SKM-1 (cell line): ENCODE measurements around the gene SAFB.

Experiments used
- DNase-seq: peaks from one replicate; lab custom pipeline; 2025; ENCODE audit not compliant: unreplicated experiment; lab: John Stamatoyannopoulos, UW

The SAFB gene

DNA sequence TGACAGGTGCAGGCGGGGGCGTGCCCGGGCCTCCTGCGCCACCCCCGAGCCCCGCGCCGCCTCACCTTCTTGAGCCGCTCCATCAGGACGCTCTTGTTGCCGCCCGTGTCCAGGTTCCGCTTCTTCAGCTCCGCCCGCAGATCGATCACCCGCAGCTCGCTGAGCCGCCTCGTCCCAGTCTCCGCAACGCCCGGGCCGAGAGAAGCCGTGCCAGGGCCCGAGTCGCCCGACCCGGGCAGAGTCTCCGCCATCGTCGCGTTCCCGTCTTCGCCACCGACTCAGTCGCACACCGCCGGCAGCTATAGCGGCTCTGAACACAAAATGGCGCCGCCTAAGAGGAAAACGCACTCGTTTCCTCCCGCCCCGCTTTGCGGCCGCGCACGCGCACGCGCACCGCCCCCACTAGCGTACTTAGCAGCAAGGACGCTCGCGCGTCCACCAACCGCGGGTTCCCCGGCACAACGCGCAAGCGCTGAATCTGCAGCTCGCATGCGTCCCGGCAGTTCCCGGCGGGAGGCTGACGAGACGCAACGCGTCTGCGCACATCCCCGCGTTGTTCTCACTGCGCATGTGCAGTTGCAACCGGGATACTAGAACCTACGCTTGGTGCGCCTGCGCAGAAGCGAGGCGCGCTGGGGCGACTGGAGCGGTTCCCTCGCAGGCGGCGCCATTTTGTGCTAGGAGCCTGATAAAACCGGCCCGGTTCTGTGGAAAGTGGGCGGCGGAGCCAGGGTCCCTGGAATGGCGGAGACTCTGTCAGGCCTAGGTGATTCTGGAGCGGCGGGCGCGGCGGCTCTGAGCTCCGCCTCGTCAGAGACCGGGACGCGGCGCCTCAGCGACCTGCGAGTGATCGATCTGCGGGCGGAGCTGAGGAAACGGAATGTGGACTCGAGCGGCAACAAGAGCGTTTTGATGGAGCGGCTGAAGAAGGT is at the start of gene SAFB, which contains the start of gene SAFB2:
SAFB (plus strand) TSS at position 619 of the 932 bp plus-strand sequence; CDS start at position 742, 123 bp downstream.
SAFB2 (minus strand) TSS at position 312 of the 932 bp plus-strand sequence; CDS start at position 251, 61 bp downstream.
- DNase-seq: peak; percentile 96

- DNase-seq: no peak
Observed at GRCh38 chr19:5575590-5575989, 47.3 kb upstream of the SAFB start.

- peak; percentile 51 for DNase-seq
Observed at GRCh38 chr19:5578097-5578846, 44.6 kb upstream of the SAFB start.

- DNase-seq: no peak
Observed at GRCh38 chr19:5579286-5579685, 43.6 kb upstream of the SAFB start.

DNA sequence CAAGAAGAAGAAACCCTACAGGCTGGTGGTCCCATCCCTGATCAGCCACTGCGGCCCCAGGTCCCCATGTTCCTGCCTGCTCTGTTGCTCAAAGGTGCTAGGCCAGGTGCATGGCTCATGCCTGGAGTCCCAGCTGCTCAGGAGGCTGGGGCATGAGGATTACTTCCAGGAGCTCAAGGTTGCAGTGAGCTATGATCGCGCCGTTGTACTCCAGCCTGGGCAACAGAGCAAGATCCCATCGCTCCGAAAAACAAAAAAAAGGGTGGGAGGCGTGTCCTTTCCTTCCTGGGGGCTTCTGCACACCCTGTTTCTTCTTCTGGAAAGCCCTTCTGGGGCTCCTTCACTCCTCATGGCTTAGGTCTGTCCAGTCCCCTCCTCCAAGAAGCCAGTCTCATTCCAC is 43.2 kb upstream of the SAFB start:
- DNase-seq: no peak

DNA sequence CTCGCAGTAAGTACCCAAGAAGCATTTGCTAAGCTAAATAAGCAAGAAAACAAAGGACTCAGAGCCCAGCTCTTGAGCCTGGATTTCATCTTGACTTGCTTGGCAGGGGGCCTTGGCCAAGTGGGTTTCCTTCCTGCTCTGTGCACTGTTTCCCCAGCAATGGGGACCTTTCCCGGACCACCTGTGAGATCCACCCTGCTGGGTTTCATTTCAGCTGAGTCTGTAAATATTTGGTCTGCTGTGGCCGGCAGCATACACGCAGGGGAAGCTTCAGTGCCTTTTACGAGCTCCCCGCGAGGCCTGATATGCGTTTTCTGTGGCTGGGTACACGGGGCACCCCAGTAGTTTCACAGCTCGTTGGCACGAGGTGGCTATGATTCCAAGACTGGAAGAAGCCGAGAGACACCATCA is 42.7 kb upstream of the SAFB start:
- no peak for DNase-seq

DNA sequence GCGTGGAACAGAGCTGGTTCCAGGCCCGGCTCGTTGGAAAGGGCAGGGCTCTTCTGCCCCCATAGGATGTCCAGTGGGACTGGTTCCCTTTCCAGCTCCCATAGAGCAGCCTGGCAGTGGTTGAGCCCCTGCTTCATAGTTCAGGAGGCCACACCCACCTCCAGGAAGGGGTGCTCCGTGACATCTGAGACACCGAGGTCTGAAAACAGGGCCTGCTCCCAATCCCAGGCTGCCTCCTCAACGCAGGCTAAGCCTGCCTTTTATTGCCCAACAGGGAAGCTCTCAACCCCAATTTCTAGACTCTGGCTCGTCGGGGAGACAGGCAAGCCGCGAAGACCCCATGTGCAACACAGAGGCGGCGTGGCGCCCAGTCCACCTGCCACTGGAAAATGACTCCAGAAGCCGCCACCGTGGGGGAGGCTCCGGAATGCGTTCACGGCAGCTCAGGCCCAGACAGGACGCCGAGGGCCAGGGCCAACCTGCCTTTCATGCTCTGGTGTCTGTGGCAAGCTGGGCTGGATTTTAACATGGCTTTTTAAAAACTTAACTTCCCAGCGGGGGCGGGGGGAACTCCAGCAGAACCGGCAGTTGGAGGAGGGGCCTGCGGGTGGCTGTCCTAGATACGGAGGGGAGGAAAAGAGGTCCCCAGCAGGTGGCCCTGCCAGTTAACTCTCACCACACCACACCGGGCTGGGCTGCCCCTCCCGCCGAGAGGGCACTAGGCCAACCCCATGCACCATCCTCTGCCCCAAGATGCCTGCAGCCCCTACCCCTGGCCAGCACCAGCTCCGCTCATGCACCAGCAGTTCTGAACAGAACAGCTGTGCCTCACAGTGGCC is 37.2 kb upstream of the SAFB start:
- no peak for DNase-seq

GRCh38 chr19:5586300-5587070 is 36.4 kb upstream of the SAFB start:
- DNase-seq: no peak

DNA sequence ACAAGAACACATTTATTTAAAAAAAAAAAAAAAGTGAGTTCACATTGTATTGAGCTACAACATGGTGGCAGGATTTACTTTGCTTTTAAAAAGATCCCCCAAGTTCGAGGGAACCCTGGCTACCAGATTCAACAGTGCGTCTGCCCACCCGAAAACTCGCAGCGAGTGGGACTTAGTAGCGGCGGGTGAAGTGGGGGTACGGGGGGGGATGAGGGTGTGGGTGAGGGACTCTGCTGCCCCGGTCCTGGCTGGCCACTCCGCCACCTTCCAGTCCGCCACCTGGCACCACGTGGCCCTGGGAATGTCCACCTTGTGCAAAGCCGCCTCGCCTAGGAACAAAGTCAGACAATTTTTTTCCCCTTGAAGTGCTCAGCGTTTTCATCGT is 35.8 kb upstream of the SAFB start:
- DNase-seq: no peak

GRCh38 chr19:5587661-5588060 is 35.2 kb upstream of the SAFB start:
- no peak for DNase-seq

DNA sequence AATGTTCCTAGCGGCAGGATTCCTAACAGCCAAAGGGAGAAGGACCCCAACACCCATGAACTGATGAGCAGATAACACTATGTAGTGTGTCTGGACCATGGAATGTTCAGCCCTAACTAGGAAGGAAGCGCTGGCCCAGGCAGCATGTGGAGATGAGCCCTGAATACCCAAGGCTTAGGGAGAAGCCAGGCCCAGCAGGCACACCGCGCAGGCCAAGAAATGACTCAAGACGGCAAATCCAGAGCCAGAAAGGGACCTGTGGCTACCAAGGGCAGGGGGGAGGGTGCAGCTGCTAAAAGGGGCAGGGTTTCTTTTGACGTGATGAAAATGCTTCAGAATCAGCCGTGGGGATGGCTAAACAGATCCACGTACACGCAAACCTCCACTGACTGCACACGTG is 34.4 kb upstream of the SAFB start:
- no peak for DNase-seq

DNA sequence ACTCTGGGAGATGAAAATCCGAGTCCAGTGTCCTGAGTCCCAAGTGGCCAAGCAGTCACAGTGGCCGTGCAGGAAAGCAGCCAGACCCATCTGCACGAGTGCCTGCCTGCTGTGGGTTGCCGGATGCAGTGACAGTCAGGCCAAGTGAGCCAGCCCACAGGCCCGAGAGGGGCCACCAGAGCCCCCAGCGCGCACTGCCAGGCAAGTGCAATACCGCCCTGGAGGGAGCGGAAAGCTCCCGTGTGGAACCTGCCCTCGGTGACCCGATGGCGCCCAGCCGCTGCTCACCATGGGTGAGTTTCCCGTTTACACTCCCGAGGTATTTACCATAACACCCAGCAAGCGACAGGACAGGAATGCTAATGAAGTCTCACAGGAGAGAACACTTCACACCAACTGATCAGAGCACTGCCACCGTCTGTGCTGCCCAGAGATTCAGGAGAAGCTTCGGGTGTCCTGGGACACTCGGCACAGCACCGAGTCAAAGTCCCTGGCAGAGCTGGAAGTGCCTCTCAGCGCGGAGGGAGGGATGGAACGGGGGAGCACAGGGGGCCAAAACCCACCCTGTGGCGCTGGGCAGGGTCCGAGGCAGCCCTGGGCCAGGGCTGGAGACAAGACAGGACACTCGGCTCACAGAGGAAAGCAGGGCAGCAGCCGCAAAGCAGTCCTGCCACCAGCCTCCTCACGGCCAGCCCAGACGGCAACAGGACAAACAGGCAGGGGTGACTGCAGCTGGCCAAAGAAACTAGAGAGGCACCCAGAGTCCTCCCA is 33.8 kb upstream of the SAFB start:
- no peak for DNase-seq

GRCh38 chr19:5590151-5590864 is 32.6 kb upstream of the SAFB start:
- no peak for DNase-seq

DNA sequence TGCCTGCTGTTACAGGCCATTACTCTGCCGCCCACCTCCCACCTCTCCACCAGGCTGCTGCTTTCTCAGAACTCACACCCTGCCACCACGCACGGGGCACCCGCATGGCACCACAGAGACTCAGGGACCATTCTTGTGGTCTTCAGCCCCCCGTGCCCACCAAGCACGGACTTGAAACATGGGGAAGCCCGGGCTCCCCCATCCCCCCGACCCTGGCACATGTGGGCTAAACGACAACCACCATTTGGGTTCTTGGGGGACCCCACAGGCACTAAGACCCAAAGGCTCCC is 32.1 kb upstream of the SAFB start:
- DNase-seq: no peak

GRCh38 chr19:5591476-5591875 is 31.4 kb upstream of the SAFB start:
- no peak for DNase-seq

DNA sequence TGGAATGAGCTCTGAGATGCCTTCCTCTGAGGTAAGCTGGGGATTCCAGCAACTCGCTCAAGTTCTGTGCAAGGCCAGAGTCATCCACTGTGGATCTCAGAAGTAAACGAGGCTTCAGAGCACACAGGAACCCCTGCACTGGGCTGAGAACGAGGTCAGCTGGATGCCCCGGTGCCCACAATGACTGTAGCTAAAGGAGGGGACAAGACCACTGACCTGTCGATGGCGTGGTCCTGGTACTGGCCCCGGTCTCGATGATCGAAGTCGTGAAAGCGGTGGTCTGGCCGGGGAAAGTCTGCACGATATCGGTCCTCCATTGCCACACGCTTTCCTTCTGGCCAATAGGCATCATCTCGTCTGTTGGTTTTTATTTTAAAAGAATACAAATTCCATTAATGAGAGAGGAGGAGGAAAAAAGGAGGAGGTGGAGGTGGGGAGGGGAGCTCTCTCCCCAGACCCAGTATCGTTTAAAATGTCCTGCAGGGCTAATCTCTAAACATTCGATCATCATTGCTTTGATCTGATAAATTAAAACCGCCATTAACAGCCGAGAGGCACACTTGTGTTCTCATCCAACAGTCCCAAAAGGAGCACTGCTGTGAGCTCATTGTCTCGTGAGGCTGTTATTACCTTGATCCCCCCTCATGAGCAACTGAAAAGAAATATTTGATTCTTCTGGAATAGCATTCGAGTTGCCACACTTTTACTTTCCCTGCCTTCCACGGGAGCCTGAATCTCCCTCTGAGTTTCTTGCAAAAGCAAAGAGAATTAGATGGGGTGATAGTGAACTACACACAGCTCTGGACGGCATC is 30.1 kb upstream of the SAFB start:
- DNase-seq: no peak

- DNase-seq: no peak
Observed at GRCh38 chr19:5593343-5594255, 29.3 kb upstream of the SAFB start.
